ENCODE measurements around the gene TMEM147. TPM values are rescaled to one million over a fixed set of nuclear protein-coding genes. Genes with fewer than 3 reads are reported as not detected.

Gene TMEM147
- polyA plus RNA-seq, 2 of the 4 experiments (the other 2 are of a cell fraction), result 282 to 335 TPM

DNA sequence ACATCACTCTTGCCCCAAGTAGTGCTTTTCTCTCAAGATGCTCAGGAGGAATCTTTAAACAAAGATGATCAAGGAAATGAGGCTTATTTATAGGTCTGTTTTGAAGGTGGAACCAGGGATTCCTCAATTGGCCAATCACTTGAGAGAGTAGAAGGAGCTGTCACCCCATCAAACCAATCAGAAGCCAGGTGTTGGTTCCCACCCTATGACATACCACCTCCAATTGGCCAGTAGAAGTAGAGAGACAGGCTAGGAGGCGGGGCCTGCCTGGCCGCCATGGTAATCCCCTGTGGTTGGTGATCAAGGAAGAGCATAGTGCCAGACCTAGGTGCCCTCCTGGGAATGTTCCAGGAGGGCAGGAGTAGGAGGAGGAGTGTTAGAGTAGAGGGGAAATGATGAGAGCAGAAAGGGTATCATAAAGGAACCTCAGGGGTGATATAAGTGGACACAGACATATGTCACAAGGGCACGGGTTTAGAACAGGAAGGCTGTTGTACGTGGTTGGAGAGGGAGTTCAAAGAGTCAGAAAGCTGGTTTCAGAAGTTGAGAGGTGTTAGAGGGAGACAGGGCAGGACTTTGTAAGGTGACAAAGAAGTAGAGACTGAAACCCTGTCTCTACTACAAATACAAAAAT lies 51.1 kb downstream of the TMEM147 start:
- no peak overlapping the region for H3K4me2 ChIP-seq
- ChIA-PET CTCF (interaction anchor here (0.6 to 2.7 kb wide), 7 partner anchors 9 to 86 kb away, joined by 3 to 11 read pairs (median 5); partner anchors contain the start of gene PMIS2), POLR2A (no interaction called here)
- TF ChIP-seq CBX8 (IDR thresholded peaks at IDR 0.05) (no peak), RARB (CRISPR knock-in tag; IDR thresholded peaks at IDR 0.05) (no peak), FOSL2 (IDR thresholded peaks at IDR 0.05) (no peak), FOSL2 (CRISPR knock-in tag; IDR thresholded peaks at IDR 0.05) (no peak), NFE2L2 (conservative IDR thresholded peaks at IDR 0.05; ENCODE audit: low read length) (no peak), HDAC2 (IDR thresholded peaks at IDR 0.05) (no peak), ZSCAN20 (CRISPR knock-in tag; IDR thresholded peaks at IDR 0.05) (no peak), PHF8 (IDR thresholded peaks at IDR 0.05; ENCODE audit: borderline replicate concordance, low read depth) (no peak), HOXA7 (CRISPR knock-in tag; IDR thresholded peaks at IDR 0.05) (no peak), ZFP36 (IDR thresholded peaks at IDR 0.05; ENCODE audit: borderline replicate concordance, partially characterized antibody) (no peak)
- TF ChIP-seq, protein P1, sequence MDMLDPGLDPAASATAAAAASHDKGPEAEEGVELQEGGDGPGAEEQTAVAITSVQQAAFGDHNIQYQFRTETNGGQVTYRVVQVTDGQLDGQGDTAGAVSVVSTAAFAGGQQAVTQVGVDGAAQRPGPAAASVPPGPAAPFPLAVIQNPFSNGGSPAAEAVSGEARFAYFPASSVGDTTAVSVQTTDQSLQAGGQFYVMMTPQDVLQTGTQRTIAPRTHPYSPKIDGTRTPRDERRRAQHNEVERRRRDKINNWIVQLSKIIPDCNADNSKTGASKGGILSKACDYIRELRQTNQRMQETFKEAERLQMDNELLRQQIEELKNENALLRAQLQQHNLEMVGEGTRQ (IDR thresholded peaks at IDR 0.05), result no peak
- TF ChIP-seq, protein P2, sequence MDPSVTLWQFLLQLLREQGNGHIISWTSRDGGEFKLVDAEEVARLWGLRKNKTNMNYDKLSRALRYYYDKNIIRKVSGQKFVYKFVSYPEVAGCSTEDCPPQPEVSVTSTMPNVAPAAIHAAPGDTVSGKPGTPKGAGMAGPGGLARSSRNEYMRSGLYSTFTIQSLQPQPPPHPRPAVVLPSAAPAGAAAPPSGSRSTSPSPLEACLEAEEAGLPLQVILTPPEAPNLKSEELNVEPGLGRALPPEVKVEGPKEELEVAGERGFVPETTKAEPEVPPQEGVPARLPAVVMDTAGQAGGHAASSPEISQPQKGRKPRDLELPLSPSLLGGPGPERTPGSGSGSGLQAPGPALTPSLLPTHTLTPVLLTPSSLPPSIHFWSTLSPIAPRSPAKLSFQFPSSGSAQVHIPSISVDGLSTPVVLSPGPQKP (IDR thresholded peaks at IDR 0.05; ENCODE audit: low read depth, low read length), result no peak
- TF ChIP-seq, protein P3, sequence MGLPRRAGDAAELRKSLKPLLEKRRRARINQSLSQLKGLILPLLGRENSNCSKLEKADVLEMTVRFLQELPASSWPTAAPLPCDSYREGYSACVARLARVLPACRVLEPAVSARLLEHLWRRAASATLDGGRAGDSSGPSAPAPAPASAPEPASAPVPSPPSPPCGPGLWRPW (IDR thresholded peaks at IDR 0.05), result no peak
- H3K9me3 ChIP-seq, result no peaks in the 10 kb centered on the region
- no peaks in the 10 kb centered on the region for H3K4me1 ChIP-seq
- H3K27ac ChIP-seq, result no peak overlapping the region
- no peak overlapping the region for H3K4me3 ChIP-seq
- peak; percentile 73 to 82 for DNase-seq (ENCODE audit: low read depth in 1 of 2, low spot score in 1 of 2)
- FAIRE-seq, result peak; percentile 77
- WGBS (ENCODE audit: missing lambda C conversion rate), result 40% methylated on average over 4 of the region's 4 CpGs
- peak; percentile 77 to 89; a peak in 5 of 6 replicates for ATAC-seq

Other genes starting within 250 kb of the TMEM147 start
- gene CD22, start 216.4 kb upstream of the TMEM147 start, polyA plus RNA-seq (2011; rRNA removed), result 0.14 and 0.29 TPM in 2 replicates
- gene CD22, start 216.4 kb upstream of the TMEM147 start, polyA plus RNA-seq (2017; fragmentation: RNase III; extraction: RNeasy Plus Mini Kit Qiagen cat#74134 plus additional on column Dnase treatment), result 0.05 TPM in 1 of 3 replicates, not detected in the others
- not detected in 2 replicates for gene FFAR1, start 197.7 kb upstream of the TMEM147 start, polyA plus RNA-seq (2011; rRNA removed)
- gene FFAR1, start 197.7 kb upstream of the TMEM147 start, polyA plus RNA-seq (2017; fragmentation: RNase III; extraction: RNeasy Plus Mini Kit Qiagen cat#74134 plus additional on column Dnase treatment), result not detected in 3 replicates
- gene FFAR3, start 187.2 kb upstream of the TMEM147 start, polyA plus RNA-seq (2011; rRNA removed), result not detected in 2 replicates
- not detected in 3 replicates for gene FFAR3, start 187.2 kb upstream of the TMEM147 start, polyA plus RNA-seq (2017; fragmentation: RNase III; extraction: RNeasy Plus Mini Kit Qiagen cat#74134 plus additional on column Dnase treatment)
- gene GPR42, start 174.6 kb upstream of the TMEM147 start, polyA plus RNA-seq (2011; rRNA removed), result not detected in 2 replicates
- gene GPR42, start 174.6 kb upstream of the TMEM147 start, polyA plus RNA-seq (2017; fragmentation: RNase III; extraction: RNeasy Plus Mini Kit Qiagen cat#74134 plus additional on column Dnase treatment), result not detected in 3 replicates
- 0.24 and 0.30 TPM in 2 replicates for gene FFAR2, start 97.4 kb upstream of the TMEM147 start, polyA plus RNA-seq (2011; rRNA removed)
- gene FFAR2, start 97.4 kb upstream of the TMEM147 start, polyA plus RNA-seq (2017; fragmentation: RNase III; extraction: RNeasy Plus Mini Kit Qiagen cat#74134 plus additional on column Dnase treatment), result not detected in 3 replicates
- not detected in 2 replicates for gene KRTDAP, start 55.2 kb upstream of the TMEM147 start, polyA plus RNA-seq (2011; rRNA removed)
- gene KRTDAP, start 55.2 kb upstream of the TMEM147 start, polyA plus RNA-seq (2017; fragmentation: RNase III; extraction: RNeasy Plus Mini Kit Qiagen cat#74134 plus additional on column Dnase treatment), result not detected in 3 replicates
- gene DMKN, start 32.0 kb upstream of the TMEM147 start, polyA plus RNA-seq (2011; rRNA removed), result 18.0 and 21.5 TPM in 2 replicates
- gene DMKN, start 32.0 kb upstream of the TMEM147 start, polyA plus RNA-seq (2017; fragmentation: RNase III; extraction: RNeasy Plus Mini Kit Qiagen cat#74134 plus additional on column Dnase treatment), result 37.0 to 41.6 TPM (median 40.6 TPM) in 3 replicates
- 0.28 TPM in 2 replicates for gene SBSN, start 17.3 kb upstream of the TMEM147 start, polyA plus RNA-seq (2011; rRNA removed)
- gene SBSN, start 17.3 kb upstream of the TMEM147 start, polyA plus RNA-seq (2017; fragmentation: RNase III; extraction: RNeasy Plus Mini Kit Qiagen cat#74134 plus additional on column Dnase treatment), result 0.67 to 1.1 TPM (median 0.89 TPM) in 3 replicates
- gene GAPDHS, start 12.2 kb upstream of the TMEM147 start, polyA plus RNA-seq (2011; rRNA removed), result not detected in 2 replicates
- not detected in 3 replicates for gene GAPDHS, start 12.2 kb upstream of the TMEM147 start, polyA plus RNA-seq (2017; fragmentation: RNase III; extraction: RNeasy Plus Mini Kit Qiagen cat#74134 plus additional on column Dnase treatment)
- gene ATP4A, start 18.0 kb downstream of the TMEM147 start, polyA plus RNA-seq (2011; rRNA removed), result not detected in 2 replicates
- gene ATP4A, start 18.0 kb downstream of the TMEM147 start, polyA plus RNA-seq (2017; fragmentation: RNase III; extraction: RNeasy Plus Mini Kit Qiagen cat#74134 plus additional on column Dnase treatment), result 0.05 TPM in 1 of 3 replicates, not detected in the others
- not detected in 2 replicates for gene PMIS2, start 40.5 kb downstream of the TMEM147 start, polyA plus RNA-seq (2011; rRNA removed)
- gene PMIS2, start 40.5 kb downstream of the TMEM147 start, polyA plus RNA-seq (2017; fragmentation: RNase III; extraction: RNeasy Plus Mini Kit Qiagen cat#74134 plus additional on column Dnase treatment), result not detected in 3 replicates
- 7.2 and 7.3 TPM in 2 replicates for gene HAUS5, start 67.1 kb downstream of the TMEM147 start, polyA plus RNA-seq (2011; rRNA removed)
- 16.0 to 17.6 TPM (median 16.1 TPM) in 3 replicates for gene HAUS5, start 67.1 kb downstream of the TMEM147 start, polyA plus RNA-seq (2017; fragmentation: RNase III; extraction: RNeasy Plus Mini Kit Qiagen cat#74134 plus additional on column Dnase treatment)
- gene RBM42, start 83.4 kb downstream of the TMEM147 start, polyA plus RNA-seq (2011; rRNA removed), result 62.1 and 80.4 TPM in 2 replicates
- gene RBM42, start 83.4 kb downstream of the TMEM147 start, polyA plus RNA-seq (2017; fragmentation: RNase III; extraction: RNeasy Plus Mini Kit Qiagen cat#74134 plus additional on column Dnase treatment), result 124 to 131 TPM (median 128 TPM) in 3 replicates
- gene ETV2, start 96.1 kb downstream of the TMEM147 start, polyA plus RNA-seq (2011; rRNA removed), result 0.15 and 0.36 TPM in 2 replicates
- gene ETV2, start 96.1 kb downstream of the TMEM147 start, polyA plus RNA-seq (2017; fragmentation: RNase III; extraction: RNeasy Plus Mini Kit Qiagen cat#74134 plus additional on column Dnase treatment), result 1.1 to 1.3 TPM (median 1.1 TPM) in 3 replicates
- gene COX6B1, start 102.7 kb downstream of the TMEM147 start, polyA plus RNA-seq (2011; rRNA removed), result 749 and 1,115 TPM in 2 replicates
- 1,179 to 1,276 TPM (median 1,260 TPM) in 3 replicates for gene COX6B1, start 102.7 kb downstream of the TMEM147 start, polyA plus RNA-seq (2017; fragmentation: RNase III; extraction: RNeasy Plus Mini Kit Qiagen cat#74134 plus additional on column Dnase treatment)
- gene UPK1A, start 120.9 kb downstream of the TMEM147 start, polyA plus RNA-seq (2011; rRNA removed), result 0.78 and 1.4 TPM in 2 replicates
- gene UPK1A, start 120.9 kb downstream of the TMEM147 start, polyA plus RNA-seq (2017; fragmentation: RNase III; extraction: RNeasy Plus Mini Kit Qiagen cat#74134 plus additional on column Dnase treatment), result 0.37 to 0.44 TPM (median 0.39 TPM) in 3 replicates
- not detected in 2 replicates for gene ZBTB32, start 158.9 kb downstream of the TMEM147 start, polyA plus RNA-seq (2011; rRNA removed)
- not detected in 3 replicates for gene ZBTB32, start 158.9 kb downstream of the TMEM147 start, polyA plus RNA-seq (2017; fragmentation: RNase III; extraction: RNeasy Plus Mini Kit Qiagen cat#74134 plus additional on column Dnase treatment)
- 17.8 and 25.1 TPM in 2 replicates for gene KMT2B, start 172.4 kb downstream of the TMEM147 start, polyA plus RNA-seq (2011; rRNA removed)
- gene KMT2B, start 172.4 kb downstream of the TMEM147 start, polyA plus RNA-seq (2017; fragmentation: RNase III; extraction: RNeasy Plus Mini Kit Qiagen cat#74134 plus additional on column Dnase treatment), result 39.4 to 40.8 TPM (median 39.9 TPM) in 3 replicates
- gene IGFLR1, start 196.8 kb downstream of the TMEM147 start, polyA plus RNA-seq (2011; rRNA removed), result 5.7 and 6.4 TPM in 2 replicates
- gene IGFLR1, start 196.8 kb downstream of the TMEM147 start, polyA plus RNA-seq (2017; fragmentation: RNase III; extraction: RNeasy Plus Mini Kit Qiagen cat#74134 plus additional on column Dnase treatment), result 13.4 to 15.9 TPM (median 14.4 TPM) in 3 replicates
- gene U2AF1L4, start 199.8 kb downstream of the TMEM147 start, polyA plus RNA-seq (2011; rRNA removed), result 29.6 and 41.1 TPM in 2 replicates
- 39.0 to 45.6 TPM (median 42.8 TPM) in 3 replicates for gene U2AF1L4, start 199.8 kb downstream of the TMEM147 start, polyA plus RNA-seq (2017; fragmentation: RNase III; extraction: RNeasy Plus Mini Kit Qiagen cat#74134 plus additional on column Dnase treatment)
- gene PSENEN, start 200.0 kb downstream of the TMEM147 start, polyA plus RNA-seq (2011; rRNA removed), result 111 and 133 TPM in 2 replicates
- gene PSENEN, start 200.0 kb downstream of the TMEM147 start, polyA plus RNA-seq (2017; fragmentation: RNase III; extraction: RNeasy Plus Mini Kit Qiagen cat#74134 plus additional on column Dnase treatment), result 191 to 203 TPM (median 197 TPM) in 3 replicates
- 8.1 and 11.5 TPM in 2 replicates for gene LIN37, start 202.9 kb downstream of the TMEM147 start, polyA plus RNA-seq (2011; rRNA removed)
- gene LIN37, start 202.9 kb downstream of the TMEM147 start, polyA plus RNA-seq (2017; fragmentation: RNase III; extraction: RNeasy Plus Mini Kit Qiagen cat#74134 plus additional on column Dnase treatment), result 20.4 to 23.1 TPM (median 22.0 TPM) in 3 replicates
- 0.12 and 0.16 TPM in 2 replicates for gene HSPB6, start 211.4 kb downstream of the TMEM147 start, polyA plus RNA-seq (2011; rRNA removed)
- 0.11 to 0.28 TPM (median 0.26 TPM) in 3 replicates for gene HSPB6, start 211.4 kb downstream of the TMEM147 start, polyA plus RNA-seq (2017; fragmentation: RNase III; extraction: RNeasy Plus Mini Kit Qiagen cat#74134 plus additional on column Dnase treatment)
- gene PROSER3, start 212.6 kb downstream of the TMEM147 start, polyA plus RNA-seq (2011; rRNA removed), result 19.5 and 30.8 TPM in 2 replicates
- 24.4 to 27.6 TPM (median 25.3 TPM) in 3 replicates for gene PROSER3, start 212.6 kb downstream of the TMEM147 start, polyA plus RNA-seq (2017; fragmentation: RNase III; extraction: RNeasy Plus Mini Kit Qiagen cat#74134 plus additional on column Dnase treatment)
- gene ARHGAP33, start 229.9 kb downstream of the TMEM147 start, polyA plus RNA-seq (2011; rRNA removed), result 0.84 and 2.1 TPM in 2 replicates
- gene ARHGAP33, start 229.9 kb downstream of the TMEM147 start, polyA plus RNA-seq (2017; fragmentation: RNase III; extraction: RNeasy Plus Mini Kit Qiagen cat#74134 plus additional on column Dnase treatment), result 4.6 to 7.7 TPM (median 6.1 TPM) in 3 replicates